ENCODE data around the gene KIAA1549. TPM values are rescaled to one million over a fixed set of nuclear protein-coding genes. Genes with fewer than 3 reads are reported as not detected.

Gene KIAA1549
- total RNA-seq, 1 experiment from 2014 or later: 18.7 TPM

- no peak for TF ChIP-seq TEAD4 (CRISPR knock-in tag; IDR thresholded peaks at IDR 0.05)
- TF ChIP-seq ZBTB43 (CRISPR knock-in tag; IDR thresholded peaks at IDR 0.05): no peak
- no peak for TF ChIP-seq ATF2 (CRISPR knock-in tag; IDR thresholded peaks at IDR 0.05; ENCODE audit: borderline replicate concordance, low read depth)
- no peak for TF ChIP-seq FOXK1 (CRISPR knock-in tag; IDR thresholded peaks at IDR 0.05)
- no peak for TF ChIP-seq ARID4B (CRISPR knock-in tag; IDR thresholded peaks at IDR 0.05; ENCODE audit: borderline replicate concordance)
Observed at GRCh38 chr7:138961159-138961558, 20.0 kb downstream of the KIAA1549 start (continued).

GRCh38 chr7:138958391-138958956, 22.7 kb downstream of the KIAA1549 start:
- no peak for DNase-seq (ENCODE audit: low spot score)
- Mint-ChIP-seq H3K36me3 (no peaks in the 10 kb centered on the region), H3K9me3 (no peaks in the 10 kb centered on the region), H3K27ac (no peak overlapping the region), H3K27me3 (ENCODE audit: low read depth) (no peaks in the 10 kb centered on the region), H3K4me3 (no peak overlapping the region), H3K4me1 (peaks cover 42% of the 10 kb centered on the region)
- TF ChIP-seq TEAD4 (CRISPR knock-in tag; IDR thresholded peaks at IDR 0.05) (no peak), OVOL2 (CRISPR knock-in tag; IDR thresholded peaks at IDR 0.05; ENCODE audit: borderline replicate concordance) (no peak), GRHL2 (CRISPR knock-in tag; IDR thresholded peaks at IDR 0.05; ENCODE audit: insufficient replicate concordance, severe bottlenecking) (no peak), CBFB (CRISPR knock-in tag; IDR thresholded peaks at IDR 0.05; ENCODE audit: low read depth) (no peak), ATF2 (CRISPR knock-in tag; IDR thresholded peaks at IDR 0.05; ENCODE audit: borderline replicate concordance, low read depth) (no peak), NR2C2 (CRISPR knock-in tag; IDR thresholded peaks at IDR 0.05) (no peak), EMX1 (CRISPR knock-in tag; IDR thresholded peaks at IDR 0.05) (no peak), MLX (CRISPR knock-in tag; IDR thresholded peaks at IDR 0.05) (no peak), FOXK1 (CRISPR knock-in tag; IDR thresholded peaks at IDR 0.05) (no peak), ZNF671 (CRISPR knock-in tag; IDR thresholded peaks at IDR 0.05) (no peak), PREB (CRISPR knock-in tag; IDR thresholded peaks at IDR 0.05; ENCODE audit: borderline replicate concordance) (no peak), ZNF121 (CRISPR knock-in tag; IDR thresholded peaks at IDR 0.05) (no peak), KAT7 (CRISPR knock-in tag; IDR thresholded peaks at IDR 0.05; ENCODE audit: borderline replicate concordance) (no peak), ARID4B (CRISPR knock-in tag; IDR thresholded peaks at IDR 0.05; ENCODE audit: borderline replicate concordance) (no peak), SMAD4 (CRISPR knock-in tag; IDR thresholded peaks at IDR 0.05) (no peak)
- ATAC-seq: no peak
- ChIA-PET CTCF (no interaction called here), POLR2A (no interaction called here)

Data from WTC11 (cell line).